Measurements from ENCODE around the gene PPP3R2. TPM values are rescaled to one million over a fixed set of nuclear protein-coding genes. Genes with fewer than 3 reads are reported as not detected.

PPP3R2 gene
- total and polyA plus RNA-seq, 2 donors (not counting 3 experiments of a cell fraction or from before 2014, with no cell fraction given), result not detected

DNA sequence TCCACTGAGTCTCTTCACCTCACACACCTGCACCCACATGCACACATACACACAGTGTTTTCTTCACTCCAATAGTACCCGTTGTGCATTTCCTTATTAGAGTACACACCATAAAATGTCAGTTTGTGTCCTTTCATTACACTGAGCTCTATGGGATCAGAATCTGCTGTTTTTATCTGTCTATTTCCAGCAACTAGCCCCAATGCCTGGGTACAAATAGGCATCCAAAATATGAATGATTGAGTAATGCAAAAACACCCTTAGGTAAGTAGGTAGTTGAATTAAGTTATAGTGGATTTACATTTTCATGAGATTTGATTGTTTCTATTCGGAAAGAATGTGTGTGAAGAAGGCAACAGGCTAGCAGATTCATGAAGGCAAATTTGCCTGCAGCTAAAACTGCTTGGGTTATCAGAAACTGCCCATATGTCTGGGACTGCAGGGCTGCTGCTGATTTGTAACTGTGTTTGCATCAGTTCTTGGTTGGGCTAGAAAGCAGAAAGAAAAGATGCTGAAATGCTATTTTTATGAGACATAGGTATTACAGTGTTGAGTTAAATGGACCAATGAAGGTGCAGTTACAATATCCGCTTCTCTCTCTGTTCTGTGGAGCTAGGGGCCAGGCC lies 26.9 kb downstream of the PPP3R2 start:
- H3K4me3 ChIP-seq (replicated peaks in 1 of 3; ENCODE audit: insufficient read depth in 1 of 3, low read depth in 1 of 3, low read length in 3 of 3), result no peak overlapping the region
- no peaks in the 10 kb centered on the region for H3K9me3 ChIP-seq (replicated peaks; ENCODE audit: control insufficient read depth, insufficient read depth, low read length)
- H3K4me1 ChIP-seq (ENCODE audit: control insufficient read depth, extremely low read depth, insufficient read depth, low read length), result no peaks in the 10 kb centered on the region
- no peak for FAIRE-seq
- no peak overlapping the region for H3K9ac ChIP-seq (replicated peaks; ENCODE audit: extremely low read depth, insufficient read depth, low read length)
- H3K36me3 ChIP-seq (ENCODE audit: control insufficient read depth in 2 of 2, extremely low read depth in 1 of 2, insufficient read depth in 2 of 2, low read length in 2 of 2), result no peaks in the 10 kb centered on the region
- no peaks in the 10 kb centered on the region for H4K20me1 ChIP-seq (replicated peaks; ENCODE audit: control insufficient read depth, extremely low read depth, insufficient read depth, low read length)
- H3K27ac ChIP-seq (ENCODE audit: insufficient read depth, low read depth, low read length), result no peak overlapping the region
- DNase-seq (ENCODE audit: low read depth, low spot score), result no peak
- no TSS peak for BruUV-seq (replicated peaks)
- no peak overlapping the region for H3K4me2 ChIP-seq (ENCODE audit: insufficient read depth, low read length)
- H3K27me3 ChIP-seq (ENCODE audit: control insufficient read depth in 2 of 2, insufficient read depth in 2 of 2, low read length in 2 of 2), result no peaks in the 10 kb centered on the region
- TF ChIP-seq POLR2A (IDR thresholded peaks at IDR 0.05; ENCODE audit: low read depth, low read length) (no peak), MAX (IDR thresholded peaks at IDR 0.05; ENCODE audit: insufficient read depth, insufficient read length) (no peak), FOS (IDR thresholded peaks at IDR 0.05; ENCODE audit: borderline replicate concordance, insufficient read depth, low read length) (no peak), GATA2 (IDR thresholded peaks at IDR 0.05; ENCODE audit: insufficient read depth, insufficient read length, low read depth, low read length) (no peak), POLR2AphosphoS5 (IDR thresholded peaks at IDR 0.05; ENCODE audit: insufficient read depth, low read depth, low read length) (no peak), JUN (IDR thresholded peaks at IDR 0.05; ENCODE audit: borderline replicate concordance, insufficient read depth, insufficient read length, low read depth) (no peak), EZH2 (IDR thresholded peaks at IDR 0.05; ENCODE audit: borderline replicate concordance, low read depth, low read length, severe bottlenecking) (no peak), MYC (IDR thresholded peaks at IDR 0.05; ENCODE audit: low read depth, low read length) (no peak)
- TF ChIP-seq, protein P1, sequence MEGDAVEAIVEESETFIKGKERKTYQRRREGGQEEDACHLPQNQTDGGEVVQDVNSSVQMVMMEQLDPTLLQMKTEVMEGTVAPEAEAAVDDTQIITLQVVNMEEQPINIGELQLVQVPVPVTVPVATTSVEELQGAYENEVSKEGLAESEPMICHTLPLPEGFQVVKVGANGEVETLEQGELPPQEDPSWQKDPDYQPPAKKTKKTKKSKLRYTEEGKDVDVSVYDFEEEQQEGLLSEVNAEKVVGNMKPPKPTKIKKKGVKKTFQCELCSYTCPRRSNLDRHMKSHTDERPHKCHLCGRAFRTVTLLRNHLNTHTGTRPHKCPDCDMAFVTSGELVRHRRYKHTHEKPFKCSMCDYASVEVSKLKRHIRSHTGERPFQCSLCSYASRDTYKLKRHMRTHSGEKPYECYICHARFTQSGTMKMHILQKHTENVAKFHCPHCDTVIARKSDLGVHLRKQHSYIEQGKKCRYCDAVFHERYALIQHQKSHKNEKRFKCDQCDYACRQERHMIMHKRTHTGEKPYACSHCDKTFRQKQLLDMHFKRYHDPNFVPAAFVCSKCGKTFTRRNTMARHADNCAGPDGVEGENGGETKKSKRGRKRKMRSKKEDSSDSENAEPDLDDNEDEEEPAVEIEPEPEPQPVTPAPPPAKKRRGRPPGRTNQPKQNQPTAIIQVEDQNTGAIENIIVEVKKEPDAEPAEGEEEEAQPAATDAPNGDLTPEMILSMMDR (IDR thresholded peaks at IDR 0.05; ENCODE audit: extremely low read depth in 1 of 2, insufficient read depth in 1 of 2, low read depth in 1 of 2, low read length in 2 of 2), result no peak
- intact Hi-C loops (cut with micrococcal nuclease) (no loop called here), dilution Hi-C loops (cut with MboI; ENCODE audit: extremely low pct_ligation_motif_present, low sequenced_read_pairs) (no loop called here)
- H3K79me2 ChIP-seq (ENCODE audit: control insufficient read depth, insufficient read depth, low read length), result no peaks in the 10 kb centered on the region
- H3K9me1 ChIP-seq (replicated peaks; ENCODE audit: control insufficient read depth, extremely low read depth, insufficient read depth, low read length), result no peaks in the 10 kb centered on the region
- ChIA-PET CTCF (interaction anchor here (0.7 to 1.9 kb wide), 7 partner anchors 11 to 449 kb away, joined by 3 to 17 read pairs (median 4); no protein-coding TSS in a partner anchor), POLR2A (no interaction called here)
- no peak overlapping the region for H2AFZ ChIP-seq (ENCODE audit: low read depth, low read length)
